Glutamatergic neuron (in vitro differentiated cells): ENCODE measurements around the gene FEM1C. TPM values are rescaled to one million over a fixed set of nuclear protein-coding genes. Genes with fewer than 3 reads are reported as not detected.
"Not testable (repeated sequence)": the region's sequence is repeated elsewhere in the genome, so short reads cannot be mapped to it uniquely, and the experiment has no call there.

Experiments
- DNase-seq: peaks from one replicate; pipeline ENCODE4 v3.0.0; 2022
- H3K27ac Mint-ChIP-seq: one replicate; pipeline ENCODE4 v1.8.0; 2020; ENCODE audit warnings: mild to moderate bottlenecking, mixed read lengths, inconsistent platforms; ENCODE audit not compliant: unreplicated experiment
- H3K27me3 Mint-ChIP-seq: one replicate; pipeline ENCODE4 v1.8.0; 2020; ENCODE audit warnings: mild to moderate bottlenecking, moderate library complexity, mixed read lengths, inconsistent platforms; ENCODE audit not compliant: unreplicated experiment
- H3K36me3 Mint-ChIP-seq: one replicate; pipeline ENCODE4 v1.8.0; 2020; ENCODE audit warnings: mild to moderate bottlenecking, mixed read lengths, inconsistent platforms; ENCODE audit not compliant: unreplicated experiment
- H3K4me1 Mint-ChIP-seq: one replicate; pipeline ENCODE4 v1.8.0; 2020; ENCODE audit warnings: mild to moderate bottlenecking, low read depth, mixed read lengths, inconsistent platforms; ENCODE audit not compliant: unreplicated experiment
- H3K4me3 Mint-ChIP-seq: one replicate; pipeline ENCODE4 v1.8.0; 2020; ENCODE audit warnings: mild to moderate bottlenecking, mixed read lengths, inconsistent platforms; ENCODE audit not compliant: unreplicated experiment
- H3K9me3 Mint-ChIP-seq: one replicate; pipeline ENCODE4 v1.8.0; 2020; ENCODE audit warnings: mild to moderate bottlenecking, moderate library complexity, mixed read lengths, inconsistent platforms; ENCODE audit not compliant: unreplicated experiment
- total RNA-seq: library from RNA; stranded (reverse); fragmentation: NEBNext Ultra II Directional; extraction: Animal tissue kit (Norgen Biotek cat#: 25700); gene quantifications from one replicate; pipeline ENCODE4 v1.2.1, GENCODE V29; 2021; ENCODE audit not compliant: unreplicated experiment
- TF ChIP-seq, protein P1 (sequence below): fragments of 200-600 bp; sonication (generic); IDR thresholded peaks from one replicate; pipeline ENCODE4 v1.5.0; 2021; ENCODE audit not compliant: partially characterized antibody, unreplicated experiment

The FEM1C gene
- total RNA-seq, 1 donor from 2014 or later = 20.2 TPM

DNA sequence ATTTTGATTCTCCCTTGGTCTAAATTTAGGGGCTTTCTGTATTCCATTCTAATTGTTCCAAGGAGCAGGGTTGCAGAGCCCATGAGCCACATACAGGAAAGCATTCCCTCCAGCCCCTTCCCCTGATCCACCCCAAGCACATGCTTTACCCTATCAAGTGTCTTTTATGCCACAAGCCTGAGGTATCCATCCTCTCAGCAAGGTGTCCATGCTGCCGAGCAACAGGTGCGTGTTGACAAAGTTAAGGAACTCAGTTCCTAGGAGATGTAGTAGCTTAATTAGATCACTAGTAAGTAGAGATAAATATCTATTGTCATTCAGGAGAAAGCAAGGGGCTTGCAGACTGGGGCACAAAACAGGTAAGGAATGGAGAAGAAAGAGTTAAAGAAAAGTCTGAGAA lies 57.8 kb downstream of the FEM1C start:
- H3K9me3 Mint-ChIP-seq = no peaks in the 10 kb centered on the region
- TF ChIP-seq, protein P1, sequence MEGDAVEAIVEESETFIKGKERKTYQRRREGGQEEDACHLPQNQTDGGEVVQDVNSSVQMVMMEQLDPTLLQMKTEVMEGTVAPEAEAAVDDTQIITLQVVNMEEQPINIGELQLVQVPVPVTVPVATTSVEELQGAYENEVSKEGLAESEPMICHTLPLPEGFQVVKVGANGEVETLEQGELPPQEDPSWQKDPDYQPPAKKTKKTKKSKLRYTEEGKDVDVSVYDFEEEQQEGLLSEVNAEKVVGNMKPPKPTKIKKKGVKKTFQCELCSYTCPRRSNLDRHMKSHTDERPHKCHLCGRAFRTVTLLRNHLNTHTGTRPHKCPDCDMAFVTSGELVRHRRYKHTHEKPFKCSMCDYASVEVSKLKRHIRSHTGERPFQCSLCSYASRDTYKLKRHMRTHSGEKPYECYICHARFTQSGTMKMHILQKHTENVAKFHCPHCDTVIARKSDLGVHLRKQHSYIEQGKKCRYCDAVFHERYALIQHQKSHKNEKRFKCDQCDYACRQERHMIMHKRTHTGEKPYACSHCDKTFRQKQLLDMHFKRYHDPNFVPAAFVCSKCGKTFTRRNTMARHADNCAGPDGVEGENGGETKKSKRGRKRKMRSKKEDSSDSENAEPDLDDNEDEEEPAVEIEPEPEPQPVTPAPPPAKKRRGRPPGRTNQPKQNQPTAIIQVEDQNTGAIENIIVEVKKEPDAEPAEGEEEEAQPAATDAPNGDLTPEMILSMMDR = no peak

DNA sequence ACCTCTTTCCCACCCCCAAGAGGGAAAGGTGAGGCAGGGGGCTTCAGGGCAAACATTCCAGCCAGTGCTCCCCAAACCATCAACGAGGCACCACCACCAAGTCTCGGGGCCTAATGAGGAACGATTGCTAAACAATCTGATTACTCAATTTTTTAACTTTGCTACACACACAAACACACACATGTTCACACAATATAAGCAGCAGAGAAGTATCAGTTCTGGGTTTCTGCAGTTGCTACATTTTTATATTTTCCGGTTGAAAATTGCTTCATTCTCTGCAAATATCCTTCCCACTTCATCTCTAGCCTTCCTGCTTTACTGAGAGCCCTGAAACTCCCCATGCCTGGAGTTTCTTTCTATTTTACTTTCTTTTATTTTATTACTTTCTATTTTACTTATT lies 60.2 kb downstream of the FEM1C start:
- Mint-ChIP-seq H3K27me3 (no peaks in the 10 kb centered on the region), H3K9me3 (no peaks in the 10 kb centered on the region), H3K36me3 (no peaks in the 10 kb centered on the region), H3K4me1 (no peaks in the 10 kb centered on the region), H3K27ac (no peak overlapping the region), H3K4me3 (no peak overlapping the region)
- TF ChIP-seq, protein P1 = no peak
- DNase-seq = no peak

More for the DNA sequence above, 57.8 kb downstream of the FEM1C start:
- no peaks in the 10 kb centered on the region for H3K36me3 Mint-ChIP-seq
- H3K4me3 Mint-ChIP-seq = no peak overlapping the region
- no peak for DNase-seq
- H3K4me1 Mint-ChIP-seq = no peaks in the 10 kb centered on the region
- H3K27ac Mint-ChIP-seq = no peak overlapping the region
- H3K27me3 Mint-ChIP-seq = no peaks in the 10 kb centered on the region

DNA sequence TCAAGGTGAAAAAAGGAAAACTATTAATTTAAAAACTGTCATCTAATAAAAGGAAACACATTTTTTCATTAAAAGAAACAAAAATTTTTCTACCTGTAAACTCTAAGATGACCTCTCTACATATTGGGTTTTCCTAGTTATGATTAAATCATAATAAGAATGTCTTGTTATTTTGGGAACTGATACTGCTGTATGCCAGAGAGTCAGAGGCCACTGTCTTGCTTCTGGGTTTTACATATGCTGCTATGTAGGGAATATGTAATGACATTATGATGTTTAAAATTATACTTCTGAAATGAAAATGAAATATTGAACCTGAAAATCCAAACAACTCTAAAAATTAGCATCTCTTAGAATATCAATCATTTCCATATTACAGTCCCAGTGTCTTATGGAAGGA lies 63.7 kb downstream of the FEM1C start:
- Mint-ChIP-seq H3K36me3 (no peaks in the 10 kb centered on the region), H3K27me3 (no peaks in the 10 kb centered on the region), H3K27ac (no peak overlapping the region), H3K4me3 (no peak overlapping the region), H3K4me1 (no peaks in the 10 kb centered on the region), H3K9me3 (no peaks in the 10 kb centered on the region)
- DNase-seq = no peak
- TF ChIP-seq, protein P1 = no peak

- TF ChIP-seq, protein P1 = no peak
- H3K27me3 Mint-ChIP-seq = no peaks in the 10 kb centered on the region
- H3K27ac Mint-ChIP-seq = no peak overlapping the region
- no peaks in the 10 kb centered on the region for H3K4me1 Mint-ChIP-seq
- H3K4me3 Mint-ChIP-seq = no peak overlapping the region
- H3K36me3 Mint-ChIP-seq = no peaks in the 10 kb centered on the region
- DNase-seq = no peak
- no peaks in the 10 kb centered on the region for H3K9me3 Mint-ChIP-seq
These were observed 64.3 kb downstream of the FEM1C start for GRCh38 chr5:115480271-115480670.

- H3K36me3 Mint-ChIP-seq, H3K4me1 Mint-ChIP-seq, H3K27me3 Mint-ChIP-seq, H3K27ac Mint-ChIP-seq, DNase-seq, H3K9me3 Mint-ChIP-seq, H3K4me3 Mint-ChIP-seq: not testable (repeated sequence)
These were observed 65.3 kb downstream of the FEM1C start for GRCh38 chr5:115479166-115479873.
